CD4-positive, alpha-beta T cell treated with Interleukin-4 for 1 hour (primary cell): ENCODE measurements around the gene LPAR5.

Experiments
- DNase-seq, 2 donors: peaks; one replicate each; pipeline ENCODE4 v3.0.0-alpha.2; 2020 to 2022

LPAR5 gene

GRCh38 chr12:6635375-6635855, 344 bp downstream of the LPAR5 start:
- DNase-seq: peak; percentile 48 to 52

- DNase-seq: peak; percentile 64 to 72
Measured at GRCh38 chr12:6632026-6632983, 3.5 kb downstream of the LPAR5 start.

GRCh38 chr12:6631549-6631961, 4.2 kb downstream of the LPAR5 start:
- peak in 1 of 2 donors; percentile 28 for DNase-seq

GRCh38 chr12:6630736-6631135, 5.0 kb downstream of the LPAR5 start:
- no peak for DNase-seq

- peak; percentile 35 to 67 for DNase-seq
Measured at GRCh38 chr12:6627616-6628015, 8.1 kb downstream of the LPAR5 start.

GRCh38 chr12:6626654-6627283, 9.0 kb downstream of the LPAR5 start:
- no peak for DNase-seq

- DNase-seq: no peak
Measured at GRCh38 chr12:6620885-6621274, 14.9 kb downstream of the LPAR5 start.

GRCh38 chr12:6620137-6620884, 15.4 kb downstream of the LPAR5 start:
- DNase-seq: peak; percentile 61 to 66

- DNase-seq: no peak
Measured at GRCh38 chr12:6618483-6619225, 17.1 kb downstream of the LPAR5 start.

- no peak for DNase-seq
Measured at GRCh38 chr12:6615802-6616201, 20.0 kb downstream of the LPAR5 start.

- DNase-seq: no peak
Measured at GRCh38 chr12:6614513-6615172, 21.1 kb downstream of the LPAR5 start.

- peak; percentile 84 to 85 for DNase-seq
Measured at GRCh38 chr12:6613776-6614512, 21.8 kb downstream of the LPAR5 start.

GRCh38 chr12:6613015-6613775, 22.6 kb downstream of the LPAR5 start:
- DNase-seq: peak; percentile 59 to 66

- DNase-seq: no peak
Measured at GRCh38 chr12:6612652-6613014, 23.1 kb downstream of the LPAR5 start.

GRCh38 chr12:6612247-6612646, 23.5 kb downstream of the LPAR5 start:
- DNase-seq: no peak

- DNase-seq: peak in 1 of 2 donors; percentile 48
Measured at GRCh38 chr12:6608592-6609281, 27.0 kb downstream of the LPAR5 start.

- DNase-seq: peak; percentile 71 to 86
Measured at GRCh38 chr12:6607751-6608591, 27.8 kb downstream of the LPAR5 start.

GRCh38 chr12:6606331-6607131, 29.2 kb downstream of the LPAR5 start:
- DNase-seq: peak; percentile 73 to 80
